ENCODE measurements around the gene LBX1. TPM values are rescaled to one million over a fixed set of nuclear protein-coding genes. Genes with fewer than 3 reads are reported as not detected.

LBX1 gene
- total RNA-seq, 6 experiments from 2014 or later = not detected

- intact Hi-C loops (cut with DNase I) = no loop called here
- ATAC-seq (no peak), DNase-seq (no peak)
- no peaks in the 10 kb centered on the region for H3K4me1 ChIP-seq
- TF ChIP-seq POLR2A (IDR thresholded peaks at IDR 0.05) = no peak
- TF ChIP-seq CTCF (IDR thresholded peaks at IDR 0.05) = no peak
- H3K4me3 ChIP-seq = no peak overlapping the region
- H3K36me3 ChIP-seq = no peaks in the 10 kb centered on the region
- WGBS (ENCODE audit: insufficient coverage, low coverage, low lambda C conversion rate, missing lambda C conversion rate) = 71% methylated on average over 4 of the region's 4 CpGs
- no peaks in the 10 kb centered on the region for H3K9me3 ChIP-seq
- H3K27me3 ChIP-seq = no peaks in the 10 kb centered on the region
- H3K27ac ChIP-seq = no peak overlapping the region
These were observed 29.1 kb upstream of the LBX1 start for GRCh38 chr10:101258179-101258885.

- no peak for DNase-seq
- Histone ChIP-seq H3K36me3 (no peaks in the 10 kb centered on the region), H3K9me3 (no peaks in the 10 kb centered on the region), H3K27me3 (no peaks in the 10 kb centered on the region), H3K4me1 (no peaks in the 10 kb centered on the region), H3K27ac (no peak overlapping the region), H3K4me3 (no peak overlapping the region)
- 71% methylated on average over 3 of the region's 4 CpGs for WGBS (ENCODE audit: insufficient coverage, low coverage, low lambda C conversion rate, missing lambda C conversion rate)
- TF ChIP-seq POLR2A (IDR thresholded peaks at IDR 0.05) (no peak), CTCF (IDR thresholded peaks at IDR 0.05) (no peak)
- ATAC-seq = no peak
- intact Hi-C loops (cut with DNase I) = no loop called here
These were observed 28.2 kb upstream of the LBX1 start for GRCh38 chr10:101257491-101257890.

- Histone ChIP-seq H3K36me3 (no peaks in the 10 kb centered on the region), H3K4me1 (no peaks in the 10 kb centered on the region), H3K27me3 (no peaks in the 10 kb centered on the region), H3K4me3 (no peak overlapping the region), H3K9me3 (no peaks in the 10 kb centered on the region), H3K27ac (no peak overlapping the region)
- TF ChIP-seq POLR2A (IDR thresholded peaks at IDR 0.05) = no peak
- no peak for TF ChIP-seq CTCF (IDR thresholded peaks at IDR 0.05)
- WGBS (ENCODE audit: insufficient coverage, low coverage, low lambda C conversion rate, missing lambda C conversion rate) = 73% methylated on average over 3 of the region's 3 CpGs
- no peak for DNase-seq
- intact Hi-C loops (cut with DNase I) = no loop called here
- no peak for ATAC-seq
These were observed 27.8 kb upstream of the LBX1 start for GRCh38 chr10:101257084-101257483.

- intact Hi-C loops (cut with DNase I) = no loop called here
- WGBS (ENCODE audit: insufficient coverage, low coverage, low lambda C conversion rate, missing lambda C conversion rate) = 67% methylated on average over 1 of the region's 1 CpG
- no peak for ATAC-seq
- Histone ChIP-seq H3K9me3 (no peaks in the 10 kb centered on the region), H3K36me3 (no peaks in the 10 kb centered on the region), H3K27ac (no peak overlapping the region), H3K4me3 (no peak overlapping the region), H3K4me1 (no peaks in the 10 kb centered on the region), H3K27me3 (no peaks in the 10 kb centered on the region)
- DNase-seq = no peak
- no peak for TF ChIP-seq POLR2A (IDR thresholded peaks at IDR 0.05)
- TF ChIP-seq CTCF (IDR thresholded peaks at IDR 0.05) = no peak
These were observed 27.1 kb upstream of the LBX1 start for GRCh38 chr10:101256387-101256786.
